Gastrocnemius medialis (tissue), 4 donors: ENCODE measurements around the gene SLC6A8.

Experiments used
- CTCF ChIP-seq, 5 experiments: fragments of 450-650 bp in 3 of 5; fragments of 200-600 bp in 2 of 5; sonication (generic) in 2 of 5; IDR thresholded peaks in 4 of 5; conservative IDR thresholded peaks in 1 of 5; 1 replicate in 4 of 5; 2 replicates in 1 of 5; pipeline ENCODE4 v1.5.1; 2016 to 2019; ENCODE audit warnings: antibody characterized with exemption in 5 of 5, mild to moderate bottlenecking in 3 of 5, moderate library complexity in 3 of 5
- POLR2A ChIP-seq, 2 donors: fragments of 450-650 bp; IDR thresholded peaks; one replicate each; pipeline ENCODE4 v1.6.1; 2017; ENCODE audit warnings: antibody characterized with exemption in 2 of 2, mild to moderate bottlenecking in 2 of 2, moderate library complexity in 2 of 2

DNA sequence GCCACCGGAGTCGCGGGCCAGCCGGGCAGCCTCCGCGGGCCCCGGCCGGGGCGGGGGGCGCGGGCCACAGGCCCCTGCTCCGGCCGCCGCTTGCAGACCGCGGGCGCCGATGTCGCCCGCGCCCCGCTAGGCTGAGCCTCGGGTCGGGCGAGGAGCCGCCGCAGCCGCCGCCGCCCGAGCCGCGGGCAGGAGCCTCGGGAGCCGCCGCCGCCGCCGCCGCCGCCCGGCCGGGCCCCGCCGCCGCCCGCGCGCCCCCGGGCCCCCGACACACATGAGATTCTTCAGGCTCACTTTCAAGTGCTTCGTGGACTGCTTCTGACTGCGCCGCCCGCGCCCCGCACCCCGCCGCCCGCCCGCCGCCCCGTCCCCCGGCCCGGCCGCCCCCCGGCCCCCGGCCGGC lies 345 bp downstream of the SLC6A8 start:
- no peak for TF ChIP-seq POLR2A (IDR thresholded peaks at IDR 0.05)
- no peak for TF ChIP-seq CTCF (IDR thresholded peaks at IDR 0.05 in 4 of 5, conservative IDR thresholded peaks at IDR 0.05 in 1 of 5)
